Sigmoid colon (tissue), 7 donors: ENCODE measurements around the gene LAD1. TPM values are rescaled to one million over a fixed set of nuclear protein-coding genes. Genes with fewer than 3 reads are reported as not detected.

Experiments used
- DNase-seq: peaks from one replicate; pipeline ENCODE4 v3.0.0-alpha.2; 2019
- H3K27ac ChIP-seq, 4 donors: fragments of 200-600 bp; sonication (generic); one replicate each; pipeline ENCODE4 v1.5.1; 2016 to 2019; ENCODE audit warnings: mild to moderate bottlenecking in 1 of 4
- H3K27me3 ChIP-seq, 3 donors: fragments of 200-600 bp; sonication (generic); one replicate each; pipeline ENCODE4 v1.5.1; 2019; ENCODE audit warnings: mild to moderate bottlenecking in 1 of 3
- H3K36me3 ChIP-seq, 4 donors: fragments of 200-600 bp; sonication (generic); one replicate each; pipeline ENCODE4 v1.5.1; 2016 to 2019
- H3K4me1 ChIP-seq, 4 donors: fragments of 200-600 bp; sonication (generic); one replicate each; pipeline ENCODE4 v1.5.1; 2017 to 2019
- H3K4me3 ChIP-seq, 4 donors: fragments of 200-600 bp; sonication (generic); one replicate each; pipeline ENCODE4 v1.5.1; 2017 to 2019; ENCODE audit warnings: mild to moderate bottlenecking in 2 of 4, moderate library complexity in 1 of 4
- H3K9me3 ChIP-seq, 4 donors: fragments of 200-600 bp in 3 of 4; sonication (generic) in 3 of 4; one replicate each; pipeline versions ENCODE4 v1.5.1 to v1.6.1; 2013 to 2019
- EP300 ChIP-seq, 4 donors: sonication (generic); formaldehyde crosslinking; IDR thresholded peaks; one replicate each; pipeline ENCODE4 v1.6.1; 2017; ENCODE audit warnings: antibody characterized with exemption in 4 of 4
- POLR2A ChIP-seq, 2 donors: fragments of 450-650 bp; IDR thresholded peaks; one replicate each; pipeline ENCODE4 v1.6.1; 2016; ENCODE audit warnings: antibody characterized with exemption in 2 of 2, mild to moderate bottlenecking in 2 of 2, moderate library complexity in 2 of 2
- POLR2AphosphoS5 ChIP-seq, 4 donors: sonication (generic); formaldehyde crosslinking; IDR thresholded peaks; one replicate each; pipeline ENCODE4 v1.6.1; 2017; ENCODE audit warnings: antibody characterized with exemption in 4 of 4
- WGBS, 2 donors: extraction: QIAGEN DNeasy Blood & Tissue Kit; methylation state at CpG; one replicate each; pipeline ENCODE4 v1.1.7; 2013; 5-methylcytosine and 5-hydroxymethylcytosine counted together
- intact Hi-C: fragments of 100-400 bp; cut with DNase I; formaldehyde crosslinking; loops from one replicate; pipeline ENCODE4 v1.15.1; 2023
- polyA plus RNA-seq, 3 donors: library from polyadenylated mRNA; stranded (reverse); fragments of 200-250 nt; gene quantifications; one replicate each; pipeline ENCODE4 v1.2.3, GENCODE V29; 2013
- total RNA-seq, 4 donors: library from RNA; depleted of rRNA; stranded (reverse); fragments of >200 nt; gene quantifications; one replicate each; pipeline ENCODE4 v1.1.0, GENCODE V29; 2016
- TF ChIP-seq, protein P1 (sequence below), 4 experiments: fragments of 450-650 bp in 3 of 4; fragments of 200-600 bp in 1 of 4; IDR thresholded peaks; one replicate each; pipeline ENCODE4 v1.5.1; 2016 to 2019; ENCODE audit warnings: antibody characterized with exemption in 4 of 4, mild to moderate bottlenecking in 3 of 4, moderate library complexity in 2 of 4
- donor health status: healthy with polysubstance abuse.
- donor health status: Bipolar disorder and iron deficiency.
- donor health status: healthy.

The LAD1 gene
- total and polyA plus RNA-seq, 7 donors = 63.7 to 151 (median 102) TPM; not detected in 4

DNA sequence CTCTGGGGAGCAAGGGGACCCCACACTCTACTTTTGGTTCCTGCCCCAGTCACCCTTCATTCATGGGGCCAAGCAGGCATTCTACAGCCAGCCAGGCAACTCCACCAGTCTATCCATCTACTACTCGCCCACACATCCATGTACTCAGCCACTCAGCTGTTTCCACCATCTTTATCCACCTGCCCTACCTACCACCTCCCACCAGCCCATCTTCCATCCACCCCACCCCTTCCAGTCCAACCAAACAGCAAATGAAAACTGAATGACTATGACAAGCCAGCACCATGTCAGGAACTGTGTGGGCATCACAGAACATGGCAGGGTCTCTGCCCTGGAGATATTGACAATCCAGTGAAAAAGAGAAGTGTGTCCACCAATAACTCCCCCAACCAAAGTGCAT lies 7.9 kb downstream of the LAD1 start:
- intact Hi-C loops = no loop called here
- Histone ChIP-seq H3K9me3 (no peaks in the 10 kb centered on the region), H3K27me3 (no peaks in the 10 kb centered on the region), H3K4me1 (no peaks in the 10 kb centered on the region), H3K27ac (no peak overlapping the region), H3K4me3 (no peak overlapping the region), H3K36me3 (no peaks in the 10 kb centered on the region)
- WGBS, 2 donors = 93 to 95% methylated on average over 1 of the region's 1 CpG
- no peak for TF ChIP-seq POLR2AphosphoS5 (IDR thresholded peaks at IDR 0.05)
- DNase-seq = no peak

DNA sequence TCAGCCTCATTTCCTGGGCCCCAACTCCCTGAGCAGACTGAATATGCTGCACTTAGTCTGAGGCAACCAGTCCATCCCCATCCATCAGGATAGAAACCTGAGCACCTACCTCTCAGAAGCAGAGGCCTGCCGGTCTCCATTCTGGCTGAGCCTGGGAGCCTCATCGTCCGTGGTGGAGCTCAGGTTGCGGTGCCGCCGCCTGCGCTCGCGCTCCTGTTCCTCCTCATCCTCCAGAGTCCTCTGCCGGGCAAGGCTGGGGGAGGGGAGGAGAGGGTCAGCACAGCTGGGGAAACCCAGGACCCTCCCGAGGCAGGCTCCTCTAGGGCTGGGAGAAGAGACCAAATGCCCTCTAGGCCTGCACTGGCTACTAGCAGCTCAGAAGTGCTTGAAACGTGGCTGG lies 10.1 kb downstream of the LAD1 start:
- TF ChIP-seq EP300 (IDR thresholded peaks at IDR 0.05) = no peak
- TF ChIP-seq, protein P1, sequence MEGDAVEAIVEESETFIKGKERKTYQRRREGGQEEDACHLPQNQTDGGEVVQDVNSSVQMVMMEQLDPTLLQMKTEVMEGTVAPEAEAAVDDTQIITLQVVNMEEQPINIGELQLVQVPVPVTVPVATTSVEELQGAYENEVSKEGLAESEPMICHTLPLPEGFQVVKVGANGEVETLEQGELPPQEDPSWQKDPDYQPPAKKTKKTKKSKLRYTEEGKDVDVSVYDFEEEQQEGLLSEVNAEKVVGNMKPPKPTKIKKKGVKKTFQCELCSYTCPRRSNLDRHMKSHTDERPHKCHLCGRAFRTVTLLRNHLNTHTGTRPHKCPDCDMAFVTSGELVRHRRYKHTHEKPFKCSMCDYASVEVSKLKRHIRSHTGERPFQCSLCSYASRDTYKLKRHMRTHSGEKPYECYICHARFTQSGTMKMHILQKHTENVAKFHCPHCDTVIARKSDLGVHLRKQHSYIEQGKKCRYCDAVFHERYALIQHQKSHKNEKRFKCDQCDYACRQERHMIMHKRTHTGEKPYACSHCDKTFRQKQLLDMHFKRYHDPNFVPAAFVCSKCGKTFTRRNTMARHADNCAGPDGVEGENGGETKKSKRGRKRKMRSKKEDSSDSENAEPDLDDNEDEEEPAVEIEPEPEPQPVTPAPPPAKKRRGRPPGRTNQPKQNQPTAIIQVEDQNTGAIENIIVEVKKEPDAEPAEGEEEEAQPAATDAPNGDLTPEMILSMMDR (IDR thresholded peaks at IDR 0.05) = no peak
- TF ChIP-seq POLR2AphosphoS5 (IDR thresholded peaks at IDR 0.05) = no peak
- no peak for TF ChIP-seq POLR2A (IDR thresholded peaks at IDR 0.05)
- DNase-seq = no peak
- no peaks in the 10 kb centered on the region for H3K27me3 ChIP-seq
- H3K36me3 ChIP-seq = no peaks in the 10 kb centered on the region
- intact Hi-C loops = no loop called here
- no peaks in the 10 kb centered on the region for H3K9me3 ChIP-seq
- H3K4me3 ChIP-seq = no peak overlapping the region
- no peak overlapping the region for H3K27ac ChIP-seq
- H3K4me1 ChIP-seq = peaks cover 0 to 5% (median 1%) of the 10 kb centered on the region in 4 donors
- 91 to 92% methylated on average over 12 of the region's 12 CpGs for WGBS, 2 donors

DNA sequence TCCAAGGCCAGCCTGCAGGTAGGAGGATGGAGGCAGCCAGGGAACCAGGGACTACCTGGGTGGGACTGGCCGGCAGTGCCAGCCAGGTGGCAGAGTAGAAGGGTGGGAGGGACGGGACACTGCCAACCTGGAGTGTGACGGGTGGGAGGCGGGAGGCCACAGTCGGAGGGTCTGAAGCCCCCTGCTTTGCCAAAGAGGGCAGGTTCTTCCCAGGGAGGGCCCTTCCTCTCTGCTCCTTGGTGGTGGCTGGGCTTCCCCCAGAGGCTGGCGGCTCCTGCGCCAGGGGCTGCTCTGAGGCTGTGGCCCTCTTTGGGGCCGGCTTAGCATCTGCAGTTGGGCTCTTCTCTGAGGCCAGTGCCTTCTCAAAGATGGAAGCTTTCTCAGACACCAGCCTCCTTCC lies 12.9 kb downstream of the LAD1 start:
- no peak overlapping the region for H3K27ac ChIP-seq
- no peak for DNase-seq
- H3K36me3 ChIP-seq = no peaks in the 10 kb centered on the region
- H3K9me3 ChIP-seq = no peaks in the 10 kb centered on the region
- H3K4me1 ChIP-seq = peaks cover 0 to 10% (median 1%) of the 10 kb centered on the region in 4 donors
- intact Hi-C loops = no loop called here
- no peaks in the 10 kb centered on the region for H3K27me3 ChIP-seq
- 87 to 89% methylated on average over 8 of the region's 8 CpGs for WGBS, 2 donors
- no peak for TF ChIP-seq EP300 (IDR thresholded peaks at IDR 0.05)
- TF ChIP-seq, protein P1 (IDR thresholded peaks at IDR 0.05) = no peak
- TF ChIP-seq POLR2A (IDR thresholded peaks at IDR 0.05) = no peak
- TF ChIP-seq POLR2AphosphoS5 (IDR thresholded peaks at IDR 0.05) = no peak
- no peak overlapping the region for H3K4me3 ChIP-seq

GRCh38 chr1:201385299-201385891 lies 13.7 kb downstream of the LAD1 start:
- Histone ChIP-seq H3K27me3 (peaks cover 0 to 2% (median 0%) of the 10 kb centered on the region in 3 donors), H3K27ac (no peak overlapping the region), H3K36me3 (no peaks in the 10 kb centered on the region), H3K9me3 (no peaks in the 10 kb centered on the region), H3K4me3 (no peak overlapping the region), H3K4me1 (peaks cover 0 to 10% (median 1%) of the 10 kb centered on the region in 4 donors)
- DNase-seq = no peak
- 60 to 74% methylated on average over 8 of the region's 8 CpGs for WGBS, 2 donors
- intact Hi-C loops = no loop called here
- TF ChIP-seq, protein P1 (IDR thresholded peaks at IDR 0.05) = peak in 2 of 4 experiments; percentile 24 to 47
- TF ChIP-seq POLR2AphosphoS5 (IDR thresholded peaks at IDR 0.05) (no peak), EP300 (IDR thresholded peaks at IDR 0.05) (no peak)

- TF ChIP-seq POLR2AphosphoS5 (IDR thresholded peaks at IDR 0.05) (no peak), EP300 (IDR thresholded peaks at IDR 0.05) (no peak), POLR2A (IDR thresholded peaks at IDR 0.05) (no peak)
- TF ChIP-seq, protein P1 (IDR thresholded peaks at IDR 0.05) = no peak
- intact Hi-C loops = no loop called here
- Histone ChIP-seq H3K27me3 (peaks cover 0 to 4% (median 0%) of the 10 kb centered on the region in 3 donors), H3K9me3 (no peaks in the 10 kb centered on the region), H3K27ac (peak overlapping the region in 1 of 4 donors; percentile 32), H3K36me3 (no peaks in the 10 kb centered on the region), H3K4me1 (peaks cover 0 to 10% (median 1%) of the 10 kb centered on the region in 4 donors), H3K4me3 (no peak overlapping the region)
- DNase-seq = no peak
- 71 to 80% methylated on average over 4 of the region's 4 CpGs for WGBS, 2 donors
Observed at GRCh38 chr1:201384406-201384782, 14.7 kb downstream of the LAD1 start.
